Brain microvascular endothelial cell (primary cell): Measurements from ENCODE around the gene GATA3.

ENCODE experiments used
- DNase-seq: peaks from one replicate; pipeline ENCODE4 v3.0.0-alpha.2; 2020
- H3K27ac ChIP-seq: fragments of 250-450 bp; sonication (Bioruptor Pico); 2 replicates; pipeline ENCODE4 v1.5.1; 2020; ENCODE audit warnings: mild to moderate bottlenecking, moderate library complexity
- H3K27me3 ChIP-seq: fragments of 250-450 bp; sonication (Bioruptor Pico); replicated peaks from 2 replicates; pipeline ENCODE4 v1.5.1; 2020; ENCODE audit warnings: mild to moderate bottlenecking
- H3K36me3 ChIP-seq: fragments of 250-450 bp; sonication (Bioruptor Pico); replicated peaks from 2 replicates; pipeline ENCODE4 v1.5.1; 2020; ENCODE audit warnings: mild to moderate bottlenecking
- H3K4me3 ChIP-seq: 2 replicates; pipeline ENCODE4 v1.5.1; 2011; ENCODE audit warnings: low read depth, mild to moderate bottlenecking, control low read depth, low read length, moderate library complexity
- CTCF ChIP-seq: IDR thresholded peaks from 2 replicates; pipeline ENCODE4 v1.5.1; 2011; ENCODE audit warnings: low read depth, mild to moderate bottlenecking, moderate library complexity, low read length, control low read depth, inconsistent platforms; ENCODE audit errors: missing control alignments
- in situ Hi-C: cut with HindIII; loops from 2 replicates; pipeline ENCODE4 v1.10.0; 2017; ENCODE audit warnings: low sequenced_read_pairs, low pct_ligation_motif_present

GATA3 gene

GRCh38 chr10:8056378-8056777, 1.9 kb downstream of the GATA3 start:
- Histone ChIP-seq H3K36me3 (no peaks in the 10 kb centered on the region), H3K4me3 (no peak overlapping the region), H3K27me3 (peaks cover 82% of the 10 kb centered on the region), H3K27ac (no peak overlapping the region)
- TF ChIP-seq CTCF = no peak
- DNase-seq = no peak
- in situ Hi-C loops = no loop called here

GRCh38 chr10:8056871-8057331, 2.4 kb downstream of the GATA3 start:
- Histone ChIP-seq H3K27me3 (peaks cover 82% of the 10 kb centered on the region), H3K27ac (no peak overlapping the region), H3K4me3 (no peak overlapping the region), H3K36me3 (no peaks in the 10 kb centered on the region)
- in situ Hi-C loops = no loop called here
- TF ChIP-seq CTCF = no peak
- DNase-seq = no peak

- Histone ChIP-seq H3K27me3 (peaks cover 75% of the 10 kb centered on the region), H3K4me3 (no peak overlapping the region), H3K27ac (no peak overlapping the region), H3K36me3 (no peaks in the 10 kb centered on the region)
- DNase-seq = no peak
- in situ Hi-C loops = no loop called here
- TF ChIP-seq CTCF = no peak
These were observed 3.3 kb downstream of the GATA3 start for GRCh38 chr10:8057636-8058273.

GRCh38 chr10:8058274-8059111, 4.0 kb downstream of the GATA3 start:
- Histone ChIP-seq H3K27me3 (peaks cover 75% of the 10 kb centered on the region), H3K4me3 (no peak overlapping the region), H3K36me3 (no peaks in the 10 kb centered on the region), H3K27ac (no peak overlapping the region)
- no peak for DNase-seq
- TF ChIP-seq CTCF = no peak
- in situ Hi-C loops = no loop called here

GRCh38 chr10:8059191-8059936, 4.9 kb downstream of the GATA3 start:
- H3K36me3 ChIP-seq = no peaks in the 10 kb centered on the region
- no peak for DNase-seq
- H3K4me3 ChIP-seq = no peak overlapping the region
- in situ Hi-C loops = no loop called here
- peaks cover 74% of the 10 kb centered on the region for H3K27me3 ChIP-seq
- no peak overlapping the region for H3K27ac ChIP-seq
- no peak for TF ChIP-seq CTCF
